ENCODE data around the gene DLK1. TPM values are rescaled to one million over a fixed set of nuclear protein-coding genes. Genes with fewer than 3 reads are reported as not detected.

DLK1 gene
- total and polyA plus RNA-seq, 2 of the 13 experiments (the other 11 are each of a cell fraction or from before 2014, with no cell fraction given) = 95.5 to 312 TPM

DNA sequence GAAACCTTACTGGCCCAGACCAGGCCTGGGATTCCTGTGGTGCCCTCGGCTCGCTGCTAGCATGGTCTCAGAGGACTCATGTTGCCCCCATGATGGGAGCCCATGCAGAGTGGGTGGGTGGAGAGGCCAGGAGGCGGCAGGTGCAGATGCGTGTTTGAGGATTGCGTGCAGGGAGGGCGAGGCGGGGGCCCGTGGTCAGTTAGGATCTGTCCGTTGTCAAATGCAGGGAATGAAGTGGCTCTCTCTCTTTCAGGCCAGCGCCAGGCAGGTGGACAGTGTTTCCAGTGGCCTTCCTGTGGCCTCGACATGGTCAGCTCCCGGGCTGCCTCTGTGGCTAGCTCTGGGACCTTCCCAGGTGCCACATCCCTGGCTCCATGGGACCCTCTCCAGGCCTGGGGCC lies 39.3 kb upstream of the DLK1 start:
- Histone ChIP-seq H3K4me2 (ENCODE audit: low read depth, low read length) (no peak overlapping the region), H3K9ac (ENCODE audit: insufficient read depth, low read depth, low read length) (no peak overlapping the region), H3K27ac (ENCODE audit: extremely low read length, insufficient read depth, low read length) (no peak overlapping the region), H3K79me2 (ENCODE audit: insufficient read depth, low read length) (no peaks in the 10 kb centered on the region), H3K4me1 (ENCODE audit: insufficient read depth, low read length) (peaks cover 57% of the 10 kb centered on the region), H2AFZ (ENCODE audit: low read length) (no peak overlapping the region), H3K9me3 (ENCODE audit: low read length) (no peaks in the 10 kb centered on the region), H3K27me3 (ENCODE audit: control insufficient read depth in 1 of 2, insufficient read depth in 2 of 2, low read length in 2 of 2) (no peaks in the 10 kb centered on the region), H3K4me3 (replicated peaks in 1 of 3; ENCODE audit: insufficient read depth in 1 of 3, low read depth in 2 of 3, low read length in 3 of 3) (no peak overlapping the region), H3K36me3 (replicated peaks in 1 of 2; ENCODE audit: control insufficient read depth in 1 of 2, insufficient read depth in 2 of 2, low read length in 2 of 2) (no peaks in the 10 kb centered on the region), H4K20me1 (ENCODE audit: insufficient read depth, low read length) (no peaks in the 10 kb centered on the region)
- CTCF ChIA-PET (ENCODE audit: low intra/inter-chr PET ratio, low total read pairs) = no interaction called here
- 91% methylated on average over 8 of the region's 12 CpGs for WGBS (ENCODE audit: low lambda C conversion rate)
- TF ChIP-seq RBFOX2 (IDR thresholded peaks at IDR 0.05; ENCODE audit: low read depth, low read length) (no peak), ZNF33A (CRISPR knock-in tag; IDR thresholded peaks at IDR 0.05; ENCODE audit: borderline replicate concordance) (no peak), ZBTB42 (CRISPR knock-in tag; IDR thresholded peaks at IDR 0.05) (no peak), JUNB (CRISPR knock-in tag; IDR thresholded peaks at IDR 0.05; ENCODE audit: borderline replicate concordance) (no peak), ZNF180 (CRISPR knock-in tag; IDR thresholded peaks at IDR 0.05; ENCODE audit: borderline replicate concordance, low read depth) (no peak), ZNF33B (CRISPR knock-in tag; IDR thresholded peaks at IDR 0.05) (no peak), FOXA3 (CRISPR knock-in tag; IDR thresholded peaks at IDR 0.05) (no peak), ZSCAN31 (CRISPR knock-in tag; IDR thresholded peaks at IDR 0.05; ENCODE audit: low read depth) (no peak), ZNF792 (CRISPR knock-in tag; IDR thresholded peaks at IDR 0.05) (no peak), EP300 (IDR thresholded peaks at IDR 0.05; ENCODE audit: low read depth in 2 of 2, low read length in 2 of 2) (no peak), EP300 (CRISPR knock-in tag; IDR thresholded peaks at IDR 0.05; ENCODE audit: borderline replicate concordance) (no peak), ZNF558 (CRISPR knock-in tag; IDR thresholded peaks at IDR 0.05; ENCODE audit: borderline replicate concordance) (no peak), RAD51 (IDR thresholded peaks at IDR 0.05; ENCODE audit: borderline replicate concordance) (no peak), ZNF432 (CRISPR knock-in tag; IDR thresholded peaks at IDR 0.05; ENCODE audit: borderline replicate concordance) (no peak)
- TF ChIP-seq, protein P1, sequence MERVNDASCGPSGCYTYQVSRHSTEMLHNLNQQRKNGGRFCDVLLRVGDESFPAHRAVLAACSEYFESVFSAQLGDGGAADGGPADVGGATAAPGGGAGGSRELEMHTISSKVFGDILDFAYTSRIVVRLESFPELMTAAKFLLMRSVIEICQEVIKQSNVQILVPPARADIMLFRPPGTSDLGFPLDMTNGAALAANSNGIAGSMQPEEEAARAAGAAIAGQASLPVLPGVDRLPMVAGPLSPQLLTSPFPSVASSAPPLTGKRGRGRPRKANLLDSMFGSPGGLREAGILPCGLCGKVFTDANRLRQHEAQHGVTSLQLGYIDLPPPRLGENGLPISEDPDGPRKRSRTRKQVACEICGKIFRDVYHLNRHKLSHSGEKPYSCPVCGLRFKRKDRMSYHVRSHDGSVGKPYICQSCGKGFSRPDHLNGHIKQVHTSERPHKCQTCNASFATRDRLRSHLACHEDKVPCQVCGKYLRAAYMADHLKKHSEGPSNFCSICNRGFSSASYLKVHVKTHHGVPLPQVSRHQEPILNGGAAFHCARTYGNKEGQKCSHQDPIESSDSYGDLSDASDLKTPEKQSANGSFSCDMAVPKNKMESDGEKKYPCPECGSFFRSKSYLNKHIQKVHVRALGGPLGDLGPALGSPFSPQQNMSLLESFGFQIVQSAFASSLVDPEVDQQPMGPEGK (CRISPR knock-in tag; IDR thresholded peaks at IDR 0.05) = no peak
- TF ChIP-seq, protein P2, sequence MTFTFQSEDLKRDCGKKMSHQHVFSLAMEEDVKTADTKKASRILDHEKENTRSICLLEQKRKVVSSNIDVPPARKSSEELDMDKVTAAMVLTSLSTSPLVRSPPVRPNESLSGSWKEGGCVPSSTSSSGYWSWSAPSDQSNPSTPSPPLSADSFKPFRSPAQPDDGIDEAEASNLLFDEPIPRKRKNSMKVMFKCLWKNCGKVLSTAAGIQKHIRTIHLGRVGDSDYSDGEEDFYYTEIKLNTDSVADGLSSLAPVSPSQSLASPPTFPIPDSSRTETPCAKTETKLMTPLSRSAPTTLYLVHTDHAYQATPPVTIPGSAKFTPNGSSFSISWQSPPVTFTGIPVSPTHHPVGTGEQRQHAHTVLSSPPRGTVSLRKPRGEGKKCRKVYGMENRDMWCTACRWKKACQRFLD (CRISPR knock-in tag; IDR thresholded peaks at IDR 0.05; ENCODE audit: borderline replicate concordance) = no peak
- no peak for ATAC-seq
- in situ Hi-C loops (cut with HindIII; ENCODE audit: extremely low pct_ligation_motif_present, low pct_unique_long_range_greater_than_20kb) = no loop called here
- no peak for FAIRE-seq
- no TSS peak for BruUV-seq (replicated peaks)
- POLR2A ChIA-PET = no interaction called here
- DNase-seq (ENCODE audit: low spot score) = no peak
- intact Hi-C loops (cut with micrococcal nuclease; ENCODE audit: unreplicated experiment) = no loop called here
